Medulla oblongata (tissue), 1 donor: ENCODE measurements around the gene TMEM201.

Experiments used
- DNase-seq: peaks from one replicate; pipeline ENCODE4 v3.0.0-alpha.2; 2015; ENCODE audit errors: extremely low spot score

Gene TMEM201

GRCh38 chr1:9653491-9654050 lies 64.9 kb downstream of the TMEM201 start:
- peak; percentile 23 for DNase-seq

GRCh38 chr1:9654051-9654833 lies 65.5 kb downstream of the TMEM201 start:
- peak; percentile 62 for DNase-seq

GRCh38 chr1:9654834-9655723 lies 66.4 kb downstream of the TMEM201 start:
- no peak for DNase-seq

- no peak for DNase-seq
Measured at GRCh38 chr1:9655836-9656235, 67.1 kb downstream of the TMEM201 start.

GRCh38 chr1:9657521-9658032 lies 68.9 kb downstream of the TMEM201 start:
- no peak for DNase-seq

GRCh38 chr1:9658199-9658598 lies 69.5 kb downstream of the TMEM201 start:
- no peak for DNase-seq

GRCh38 chr1:9659328-9659727 lies 70.6 kb downstream of the TMEM201 start:
- no peak for DNase-seq

- no peak for DNase-seq
Measured at GRCh38 chr1:9663257-9663656, 74.5 kb downstream of the TMEM201 start.
